ENCODE measurements around the gene SKA2. TPM values are rescaled to one million over a fixed set of nuclear protein-coding genes. Genes with fewer than 3 reads are reported as not detected.

The SKA2 gene
- total and polyA plus RNA-seq, 2 donors (not counting 3 experiments of a cell fraction or from before 2014, with no cell fraction given): 12.9 to 79.6 TPM

DNA sequence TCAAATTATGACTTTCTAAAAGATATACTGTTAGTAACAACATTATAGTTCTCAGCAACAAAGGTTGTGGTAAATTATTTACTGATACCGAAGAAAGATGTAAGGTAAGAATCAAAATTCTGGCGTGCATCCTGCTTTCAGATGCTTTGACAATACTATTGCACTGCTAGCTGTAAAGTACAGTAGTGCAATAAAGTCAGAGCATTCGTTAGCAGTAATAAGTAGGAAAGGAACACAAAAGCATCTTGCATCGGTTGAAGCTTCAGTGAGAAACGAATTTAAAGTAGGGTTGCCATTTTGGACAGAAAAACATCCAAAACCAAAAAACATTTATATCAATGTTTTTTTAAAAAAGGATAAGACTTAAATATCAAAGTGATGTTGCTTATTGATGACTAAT lies 4.0 kb downstream of the SKA2 start:
- H4K20me1 ChIP-seq (replicated peaks; ENCODE audit: control insufficient read depth, extremely low read depth, insufficient read depth, low read length): no peaks in the 10 kb centered on the region
- ChIA-PET CTCF (interaction anchor here (0.8 to 1.1 kb wide), 3 partner anchors 12 to 440 kb away, joined by 3 to 4 read pairs (median 3); no protein-coding TSS in a partner anchor), POLR2A (no interaction called here)
- dilution Hi-C loops (cut with MboI; ENCODE audit: extremely low pct_ligation_motif_present, low sequenced_read_pairs): no loop called here
- H3K4me3 ChIP-seq (replicated peaks in 1 of 3; ENCODE audit: insufficient read depth in 1 of 3, low read depth in 1 of 3, low read length in 3 of 3): no peak overlapping the region
- H3K27me3 ChIP-seq (ENCODE audit: control insufficient read depth in 2 of 2, insufficient read depth in 2 of 2, low read length in 2 of 2): no peaks in the 10 kb centered on the region
- H3K9ac ChIP-seq (replicated peaks; ENCODE audit: extremely low read depth, insufficient read depth, low read length): no peak overlapping the region
- TF ChIP-seq FOS (IDR thresholded peaks at IDR 0.05; ENCODE audit: borderline replicate concordance, insufficient read depth, low read length) (no peak), JUN (IDR thresholded peaks at IDR 0.05; ENCODE audit: borderline replicate concordance, insufficient read depth, insufficient read length, low read depth) (no peak), POLR2AphosphoS5 (IDR thresholded peaks at IDR 0.05; ENCODE audit: insufficient read depth, low read depth, low read length) (no peak), GATA2 (IDR thresholded peaks at IDR 0.05; ENCODE audit: insufficient read depth, insufficient read length, low read depth, low read length) (no peak), MYC (IDR thresholded peaks at IDR 0.05; ENCODE audit: low read depth, low read length) (no peak), EZH2 (IDR thresholded peaks at IDR 0.05; ENCODE audit: borderline replicate concordance, low read depth, low read length, severe bottlenecking) (no peak)
- TF ChIP-seq, protein P1, sequence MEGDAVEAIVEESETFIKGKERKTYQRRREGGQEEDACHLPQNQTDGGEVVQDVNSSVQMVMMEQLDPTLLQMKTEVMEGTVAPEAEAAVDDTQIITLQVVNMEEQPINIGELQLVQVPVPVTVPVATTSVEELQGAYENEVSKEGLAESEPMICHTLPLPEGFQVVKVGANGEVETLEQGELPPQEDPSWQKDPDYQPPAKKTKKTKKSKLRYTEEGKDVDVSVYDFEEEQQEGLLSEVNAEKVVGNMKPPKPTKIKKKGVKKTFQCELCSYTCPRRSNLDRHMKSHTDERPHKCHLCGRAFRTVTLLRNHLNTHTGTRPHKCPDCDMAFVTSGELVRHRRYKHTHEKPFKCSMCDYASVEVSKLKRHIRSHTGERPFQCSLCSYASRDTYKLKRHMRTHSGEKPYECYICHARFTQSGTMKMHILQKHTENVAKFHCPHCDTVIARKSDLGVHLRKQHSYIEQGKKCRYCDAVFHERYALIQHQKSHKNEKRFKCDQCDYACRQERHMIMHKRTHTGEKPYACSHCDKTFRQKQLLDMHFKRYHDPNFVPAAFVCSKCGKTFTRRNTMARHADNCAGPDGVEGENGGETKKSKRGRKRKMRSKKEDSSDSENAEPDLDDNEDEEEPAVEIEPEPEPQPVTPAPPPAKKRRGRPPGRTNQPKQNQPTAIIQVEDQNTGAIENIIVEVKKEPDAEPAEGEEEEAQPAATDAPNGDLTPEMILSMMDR (IDR thresholded peaks at IDR 0.05; ENCODE audit: extremely low read depth in 1 of 2, insufficient read depth in 1 of 2, low read depth in 1 of 2, low read length in 2 of 2): no peak
- TF ChIP-seq, protein P2, sequence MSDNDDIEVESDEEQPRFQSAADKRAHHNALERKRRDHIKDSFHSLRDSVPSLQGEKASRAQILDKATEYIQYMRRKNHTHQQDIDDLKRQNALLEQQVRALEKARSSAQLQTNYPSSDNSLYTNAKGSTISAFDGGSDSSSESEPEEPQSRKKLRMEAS (IDR thresholded peaks at IDR 0.05; ENCODE audit: insufficient read depth, insufficient read length): no peak
- no peak for FAIRE-seq
- intact Hi-C loops (cut with micrococcal nuclease): loop anchor here (5.0 to 10.0 kb wide), 2 partner anchors 59 to 464 kb away; partner anchors contain the start of gene CLTC
- no peak overlapping the region for H3K27ac ChIP-seq (ENCODE audit: insufficient read depth, low read depth, low read length)
- peaks cover 26% of the 10 kb centered on the region for H3K4me1 ChIP-seq (ENCODE audit: control insufficient read depth, extremely low read depth, insufficient read depth, low read length)
- no peaks in the 10 kb centered on the region for H3K36me3 ChIP-seq (ENCODE audit: control insufficient read depth in 2 of 2, extremely low read depth in 1 of 2, insufficient read depth in 2 of 2, low read length in 2 of 2)
- no TSS peak for BruUV-seq (replicated peaks)
- no peak for DNase-seq (ENCODE audit: low read depth, low spot score)
- no peaks in the 10 kb centered on the region for H3K9me1 ChIP-seq (replicated peaks; ENCODE audit: control insufficient read depth, extremely low read depth, insufficient read depth, low read length)
- H3K79me2 ChIP-seq (ENCODE audit: control insufficient read depth, insufficient read depth, low read length): peaks cover 89% of the 10 kb centered on the region
- no peak overlapping the region for H2AFZ ChIP-seq (ENCODE audit: low read depth, low read length)
- no peak overlapping the region for H3K4me2 ChIP-seq (ENCODE audit: insufficient read depth, low read length)
- H3K9me3 ChIP-seq (replicated peaks; ENCODE audit: control insufficient read depth, insufficient read depth, low read length): no peaks in the 10 kb centered on the region
